ENCODE measurements around the gene ITM2B. TPM values are rescaled to one million over a fixed set of nuclear protein-coding genes. Genes with fewer than 3 reads are reported as not detected.

Gene ITM2B
- total RNA-seq, result 126 and 127 TPM in 2 replicates
- long read RNA-seq, full-length matches to known transcripts, result 119 of 137 reads
- long read RNA-seq, partial matches to known transcripts, result 12 of 137 reads
- long read RNA-seq, other reads (novel, unspliced or antisense), result 6 of 137 reads

- Mint-ChIP-seq H3K9me3 (no peaks in the 10 kb centered on the region), H3K27ac (ENCODE audit: unreplicated experiment) (peak within 1 kb of the TSS; percentile 99), H3K4me1 (peaks cover 57% of the 10 kb centered on the region), H3K27me3 (ENCODE audit: low read depth) (peaks cover 3% of the 10 kb centered on the region), H3K36me3 (ENCODE audit: low read depth) (no peaks in the 10 kb centered on the region), H3K4me3 (peak within 1 kb of the TSS; percentile 96)
- peak; percentile 54 for TF ChIP-seq CTCF (conservative IDR thresholded peaks at IDR 0.05)
- DNase-seq (ENCODE audit: low read depth, low spot score), result peak; percentile 60
These were observed at the start of gene ITM2B for GRCh38 chr13:48233046-48233888. ITM2B (plus strand) TSS chr13:48233206; CDS start chr13:48233361, 155 bp downstream.

- Mint-ChIP-seq H3K4me3 (no peak overlapping the region), H3K36me3 (ENCODE audit: low read depth) (no peaks in the 10 kb centered on the region), H3K9me3 (no peaks in the 10 kb centered on the region), H3K27me3 (ENCODE audit: low read depth) (no peaks in the 10 kb centered on the region), H3K4me1 (peaks cover 6% of the 10 kb centered on the region), H3K27ac (ENCODE audit: unreplicated experiment) (peak overlapping the region; percentile 65)
- no peak for DNase-seq (ENCODE audit: low read depth, low spot score)
- TF ChIP-seq CTCF (conservative IDR thresholded peaks at IDR 0.05), result no peak
These were observed 48.7 kb upstream of the ITM2B start for GRCh38 chr13:48184260-48184659.

GRCh38 chr13:48185018-48185417 is 48.0 kb upstream of the ITM2B start:
- Mint-ChIP-seq H3K27ac (ENCODE audit: unreplicated experiment) (no peak overlapping the region), H3K9me3 (no peaks in the 10 kb centered on the region), H3K27me3 (ENCODE audit: low read depth) (no peaks in the 10 kb centered on the region), H3K4me1 (peaks cover 6% of the 10 kb centered on the region), H3K36me3 (ENCODE audit: low read depth) (no peaks in the 10 kb centered on the region), H3K4me3 (no peak overlapping the region)
- TF ChIP-seq CTCF (conservative IDR thresholded peaks at IDR 0.05), result no peak
- DNase-seq (ENCODE audit: low read depth, low spot score), result no peak

- Mint-ChIP-seq H3K27ac (ENCODE audit: unreplicated experiment) (no peak overlapping the region), H3K36me3 (ENCODE audit: low read depth) (no peaks in the 10 kb centered on the region), H3K9me3 (no peaks in the 10 kb centered on the region), H3K4me3 (no peak overlapping the region), H3K4me1 (peaks cover 6% of the 10 kb centered on the region), H3K27me3 (ENCODE audit: low read depth) (no peaks in the 10 kb centered on the region)
- no peak for TF ChIP-seq CTCF (conservative IDR thresholded peaks at IDR 0.05)
- no peak for DNase-seq (ENCODE audit: low read depth, low spot score)
These were observed 46.3 kb upstream of the ITM2B start for GRCh38 chr13:48186722-48187121.

- no peaks in the 10 kb centered on the region for H3K27me3 Mint-ChIP-seq (ENCODE audit: low read depth)
- DNase-seq (ENCODE audit: low read depth, low spot score), result no peak
- H3K9me3 Mint-ChIP-seq, result no peaks in the 10 kb centered on the region
- no peak overlapping the region for H3K4me3 Mint-ChIP-seq
- TF ChIP-seq CTCF (conservative IDR thresholded peaks at IDR 0.05), result no peak
- H3K36me3 Mint-ChIP-seq (ENCODE audit: low read depth), result no peaks in the 10 kb centered on the region
- H3K4me1 Mint-ChIP-seq, result peaks cover 6% of the 10 kb centered on the region
- H3K27ac Mint-ChIP-seq (ENCODE audit: unreplicated experiment), result no peak overlapping the region
These were observed 44.9 kb upstream of the ITM2B start for GRCh38 chr13:48188131-48188530.

All from neural crest cell (in vitro differentiated cells).